NCI-H1930 (cell line): Measurements from ENCODE around the gene DLGAP1.
"Not testable (repeated sequence)": the region's sequence is repeated elsewhere in the genome, so short reads cannot be mapped to it uniquely, and the experiment has no call there.

ENCODE experiments used
- DNase-seq, 2 experiments: peaks; one replicate each; lab custom pipeline; 2025; lab: John Stamatoyannopoulos, UW

DLGAP1 gene

DNA sequence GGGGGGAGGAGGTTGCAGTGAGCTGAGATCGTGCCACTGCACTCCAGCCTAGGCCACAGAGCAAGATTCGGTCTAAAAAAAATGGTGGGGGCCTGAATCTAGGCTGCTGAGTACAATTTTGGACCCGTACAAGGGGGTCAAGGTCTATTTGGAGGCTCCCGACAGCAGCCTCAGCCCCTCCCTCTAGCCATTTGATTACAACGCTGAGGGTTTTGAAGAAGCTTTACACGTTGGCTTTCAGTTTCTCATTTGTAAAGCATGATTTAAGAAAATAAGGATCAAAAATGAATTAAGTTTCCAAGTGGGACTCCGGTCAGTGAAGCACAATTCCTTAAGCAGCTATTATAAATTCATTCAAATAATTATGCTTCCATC lies 871.2 kb downstream of the DLGAP1 start:
- no peak for DNase-seq

DNA sequence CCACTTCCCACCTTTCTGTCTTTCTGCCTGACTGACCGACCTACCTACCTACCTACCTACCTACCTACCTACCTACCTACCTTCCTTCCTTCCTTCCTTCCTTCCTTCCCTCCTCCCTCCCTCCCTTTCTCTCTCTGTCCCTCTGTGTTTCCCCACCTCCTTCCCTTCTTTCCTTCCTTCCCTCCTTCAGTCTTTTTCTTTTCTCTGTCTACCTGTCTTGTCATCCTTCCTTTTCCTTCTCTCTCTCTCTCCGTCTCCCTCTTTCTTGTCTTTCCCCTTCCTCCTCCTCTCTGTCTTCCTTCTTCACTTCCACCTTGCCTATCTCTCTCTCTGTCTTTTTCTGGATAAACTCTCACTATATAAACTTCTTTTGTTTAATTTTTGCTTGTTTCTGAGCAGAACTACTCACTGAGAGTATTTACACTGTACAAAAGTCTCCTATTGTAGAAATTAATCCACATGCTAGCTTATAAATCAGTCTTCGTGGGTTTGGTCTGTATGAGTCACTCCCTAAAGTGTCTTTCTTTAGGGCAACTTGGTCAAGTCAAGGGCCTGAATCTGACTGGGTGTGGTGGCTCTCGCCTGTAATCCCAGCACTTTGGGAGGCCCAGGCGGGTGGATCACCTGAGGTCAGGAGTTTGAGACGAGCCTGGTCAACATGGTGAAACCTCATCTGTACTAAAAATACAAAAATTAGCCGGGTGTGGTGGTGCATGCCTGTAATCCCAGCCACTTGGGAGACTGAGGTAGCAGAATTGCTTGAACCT lies 871.8 kb downstream of the DLGAP1 start:
- DNase-seq, result not testable (repeated sequence)

DNA sequence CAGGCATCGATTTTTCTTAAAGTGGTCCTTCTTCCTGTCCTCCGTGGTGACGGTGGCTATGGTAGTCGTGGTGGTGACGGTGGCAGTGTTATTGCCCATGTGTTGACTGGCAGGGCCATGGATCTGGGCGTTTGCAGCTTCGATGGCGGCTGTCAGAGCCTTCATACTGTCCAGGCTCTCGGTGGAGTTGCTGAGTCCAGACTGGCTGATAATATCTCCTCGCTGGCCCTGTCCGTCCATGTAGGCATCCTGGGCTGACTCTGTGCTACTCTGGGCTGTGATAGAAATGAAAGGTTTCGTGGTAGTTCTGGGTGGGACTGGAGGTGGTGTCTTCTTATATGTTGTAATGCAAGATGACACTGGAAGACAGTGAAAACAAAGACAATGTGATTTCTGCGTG lies 873.2 kb downstream of the DLGAP1 start:
- DNase-seq, result no peak

DNA sequence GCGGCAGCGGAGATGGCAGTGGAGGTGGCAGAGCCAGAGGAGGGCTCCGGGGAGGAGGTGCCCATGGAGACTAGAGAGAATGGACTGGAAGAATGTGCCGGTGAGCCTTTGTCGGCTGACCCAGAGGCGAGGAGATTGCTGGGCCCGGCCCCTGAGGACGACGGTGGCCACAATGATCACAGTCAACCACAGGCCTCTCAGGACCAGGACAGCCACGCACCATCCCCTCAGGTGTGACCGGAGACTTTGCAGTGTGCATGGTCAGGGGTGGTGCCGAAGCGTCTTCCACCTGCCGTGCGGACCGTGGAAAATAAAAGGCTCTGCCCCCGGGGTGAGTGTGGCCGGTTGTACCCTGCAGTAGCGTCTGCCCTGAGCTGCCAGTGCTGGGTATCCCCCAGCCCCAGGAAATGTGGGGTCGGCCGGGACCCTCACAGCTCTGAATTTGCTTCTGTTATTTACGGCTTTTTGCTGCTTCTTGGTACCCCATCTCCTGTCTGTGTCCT lies 874.5 kb downstream of the DLGAP1 start:
- DNase-seq, result not testable (repeated sequence)

DNA sequence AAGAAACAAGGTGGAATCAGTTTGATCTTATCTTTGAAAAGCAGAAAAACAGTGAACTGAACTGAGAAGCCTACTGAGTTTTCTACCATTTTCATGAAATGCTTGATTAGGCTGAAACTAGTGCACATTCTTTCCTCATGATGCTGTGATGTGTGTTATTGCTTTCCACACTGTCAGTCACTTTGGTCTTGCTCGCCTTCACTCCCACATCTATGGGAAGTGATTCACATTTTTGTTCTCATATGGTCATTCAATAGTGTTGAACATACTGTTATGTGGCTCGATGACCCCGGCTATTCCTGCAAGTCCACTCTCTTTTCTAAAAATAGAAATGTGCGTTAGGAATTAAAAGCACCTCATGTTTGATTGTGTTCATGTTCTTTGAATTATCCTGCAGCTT lies 875.4 kb downstream of the DLGAP1 start:
- DNase-seq, result no peak

DNA sequence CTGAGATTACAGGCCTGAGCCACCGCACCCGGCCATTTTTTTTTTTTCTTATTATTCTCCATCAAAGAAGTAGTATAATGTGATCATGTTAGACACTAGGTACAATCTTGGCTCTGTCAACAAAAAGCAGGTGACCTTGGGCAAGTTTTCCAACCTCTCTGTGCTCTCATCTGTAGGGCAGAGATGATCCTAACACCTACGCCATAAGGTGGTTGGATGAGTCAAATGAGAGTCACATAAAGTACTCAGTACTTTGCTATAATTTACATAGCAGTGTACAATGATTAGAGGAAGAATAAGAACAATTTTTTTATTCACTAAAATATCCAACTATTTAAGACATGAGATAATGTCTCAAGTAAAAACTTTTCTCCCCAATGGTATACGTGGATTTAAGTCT lies 876.5 kb downstream of the DLGAP1 start:
- DNase-seq, result no peak

DNA sequence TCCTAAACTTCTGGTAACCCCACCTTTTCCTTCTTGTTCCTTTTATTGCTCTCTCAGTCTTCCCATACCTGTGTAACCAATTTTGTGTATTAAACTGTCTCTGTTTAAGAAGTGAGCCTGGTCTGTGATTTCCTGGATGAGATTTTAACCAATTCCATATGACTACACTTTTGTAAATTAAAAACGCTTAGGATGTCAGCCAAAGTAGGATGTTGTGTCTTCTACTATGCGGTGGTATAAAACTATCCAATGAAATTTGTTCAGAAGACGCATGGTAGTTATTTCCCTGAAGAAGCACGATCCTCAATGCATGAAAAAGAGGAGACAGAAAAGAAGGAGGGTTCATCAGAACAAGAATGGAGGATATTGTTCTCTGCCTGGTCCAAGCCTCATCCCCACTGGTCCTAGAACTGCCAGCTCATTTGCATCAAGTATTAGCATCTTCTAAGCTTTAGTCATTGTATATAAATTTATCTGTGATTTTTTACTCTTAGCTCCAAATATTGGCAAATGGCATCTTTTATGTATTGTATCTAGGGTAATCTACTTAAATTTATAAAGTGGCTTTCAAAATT lies 877.7 kb downstream of the DLGAP1 start:
- no peak for DNase-seq

DNA sequence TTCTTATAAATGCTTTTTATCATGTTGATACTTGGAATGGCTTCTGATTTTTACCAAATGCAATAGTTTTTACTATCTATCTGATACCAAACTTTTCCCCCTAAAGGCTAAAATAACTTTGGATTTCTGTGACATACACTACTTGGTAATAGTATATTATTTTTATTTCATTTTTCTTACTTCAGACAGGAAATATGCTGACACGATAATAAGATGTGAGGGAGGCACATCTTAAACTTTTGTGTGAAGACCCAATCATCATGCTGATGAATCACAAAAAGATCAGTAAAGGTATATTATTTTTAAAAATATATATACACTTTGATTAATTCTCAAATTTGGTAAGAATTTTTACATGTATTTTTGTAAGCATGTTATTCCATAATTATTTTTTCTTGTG lies 882.3 kb downstream of the DLGAP1 start:
- no peak for DNase-seq

DNA sequence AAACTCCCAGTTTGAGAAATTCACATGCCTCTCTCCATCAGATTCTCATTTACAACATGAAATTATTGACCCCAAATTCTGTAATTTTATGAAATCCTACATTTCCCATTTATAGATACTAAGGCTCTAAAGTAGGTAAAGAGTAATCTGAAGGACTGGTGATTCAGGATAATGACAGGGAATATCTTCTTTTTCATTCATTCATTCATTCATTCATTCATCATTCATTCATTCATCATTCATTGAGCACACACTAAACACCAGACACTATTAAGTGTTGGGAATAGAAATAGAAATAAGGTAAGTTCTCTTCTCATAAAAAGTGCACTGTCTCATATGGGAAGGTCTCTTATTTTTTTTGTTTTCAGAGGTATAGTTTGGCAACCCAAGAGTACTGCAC lies 888.3 kb downstream of the DLGAP1 start:
- no peak for DNase-seq

DNA sequence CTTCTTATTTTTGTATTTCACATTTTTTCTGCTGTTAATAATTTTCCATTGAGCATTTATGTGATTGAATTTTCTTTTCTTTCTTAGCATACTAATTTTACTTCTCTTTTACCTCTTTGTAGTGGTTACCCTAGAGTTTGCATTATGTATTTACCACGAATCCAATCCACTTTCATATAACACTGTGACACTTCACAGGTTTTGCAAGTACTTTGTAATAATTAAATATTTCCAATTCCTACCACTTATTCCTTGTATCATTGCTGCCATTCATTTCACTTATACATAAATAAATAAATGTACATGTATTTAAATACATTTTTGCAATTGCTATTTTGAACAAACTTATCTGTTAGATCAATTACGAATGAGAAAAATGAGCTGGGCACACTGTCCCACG lies 894.4 kb downstream of the DLGAP1 start:
- no peak for DNase-seq

DNA sequence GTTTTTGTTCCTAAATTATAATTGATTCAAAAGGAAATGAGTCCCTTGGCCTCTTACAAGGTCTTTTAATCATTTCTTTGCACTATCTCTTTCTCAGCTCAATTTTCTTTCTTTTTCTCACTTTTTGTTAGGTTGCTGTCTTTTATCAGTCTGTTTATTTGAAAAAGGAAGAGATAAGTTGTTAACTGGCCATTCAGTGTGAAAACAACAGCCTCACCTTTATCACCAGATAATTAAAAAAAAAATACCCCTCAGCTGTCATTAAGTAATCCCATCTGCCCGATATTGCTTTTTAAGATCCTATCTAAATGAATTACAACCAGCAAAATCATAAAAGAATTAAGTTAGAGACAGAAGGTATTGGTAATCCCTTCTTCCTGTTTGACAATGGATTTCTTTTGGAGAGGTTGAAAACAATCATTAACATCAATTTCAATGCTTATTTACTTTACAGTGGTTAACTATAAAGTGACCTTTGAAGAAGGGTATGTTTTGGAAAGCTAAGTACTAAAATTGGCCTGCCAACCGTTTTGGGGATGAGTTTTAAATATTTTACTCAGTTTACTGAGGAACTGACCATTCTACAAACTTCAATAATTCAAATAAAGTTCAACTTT lies 900.2 kb downstream of the DLGAP1 start:
- DNase-seq, result no peak

DNA sequence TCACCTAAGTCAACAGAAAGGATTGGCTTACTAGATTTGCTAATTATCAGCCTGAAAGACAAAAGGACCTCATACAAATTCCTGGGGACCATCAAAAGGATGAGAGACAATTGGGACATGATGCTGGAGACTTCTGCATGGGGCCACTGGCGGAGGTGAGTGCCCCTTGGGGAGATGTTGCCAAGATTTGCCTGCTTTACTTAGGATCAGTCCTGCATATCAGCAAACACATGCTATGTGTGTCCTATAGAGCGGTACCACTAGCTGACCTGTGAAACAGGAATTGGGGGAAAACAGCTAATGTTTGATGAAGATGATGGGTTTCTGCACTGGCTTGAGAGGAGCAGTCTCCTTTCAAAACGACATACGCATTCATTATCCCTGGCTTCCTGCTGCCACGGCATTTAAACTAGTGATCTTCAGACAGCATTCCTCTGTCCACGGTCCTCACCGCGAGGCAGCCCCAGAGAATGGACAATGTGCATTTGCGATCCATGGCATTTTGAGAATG lies 901.0 kb downstream of the DLGAP1 start:
- no peak for DNase-seq

DNA sequence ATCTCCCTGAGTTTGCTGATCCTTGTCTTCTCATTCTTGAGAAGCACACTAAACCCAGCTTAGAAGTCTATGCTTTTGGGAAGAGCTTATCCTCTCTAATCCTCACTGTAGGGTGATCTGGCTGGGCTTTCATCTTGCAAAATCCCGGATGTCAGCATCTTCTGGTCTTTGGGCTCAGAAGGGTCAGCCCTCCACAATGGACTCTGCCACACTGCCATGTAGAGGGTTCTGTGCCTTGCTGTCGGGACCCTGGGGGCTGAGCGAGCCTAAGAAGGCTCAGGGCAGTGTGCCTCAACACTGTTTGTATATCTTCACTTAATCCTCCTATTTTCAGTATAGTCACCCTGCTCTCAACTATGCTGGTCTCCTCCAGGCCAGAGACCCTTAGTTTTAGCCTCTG lies 902.8 kb downstream of the DLGAP1 start:
- no peak for DNase-seq

DNA sequence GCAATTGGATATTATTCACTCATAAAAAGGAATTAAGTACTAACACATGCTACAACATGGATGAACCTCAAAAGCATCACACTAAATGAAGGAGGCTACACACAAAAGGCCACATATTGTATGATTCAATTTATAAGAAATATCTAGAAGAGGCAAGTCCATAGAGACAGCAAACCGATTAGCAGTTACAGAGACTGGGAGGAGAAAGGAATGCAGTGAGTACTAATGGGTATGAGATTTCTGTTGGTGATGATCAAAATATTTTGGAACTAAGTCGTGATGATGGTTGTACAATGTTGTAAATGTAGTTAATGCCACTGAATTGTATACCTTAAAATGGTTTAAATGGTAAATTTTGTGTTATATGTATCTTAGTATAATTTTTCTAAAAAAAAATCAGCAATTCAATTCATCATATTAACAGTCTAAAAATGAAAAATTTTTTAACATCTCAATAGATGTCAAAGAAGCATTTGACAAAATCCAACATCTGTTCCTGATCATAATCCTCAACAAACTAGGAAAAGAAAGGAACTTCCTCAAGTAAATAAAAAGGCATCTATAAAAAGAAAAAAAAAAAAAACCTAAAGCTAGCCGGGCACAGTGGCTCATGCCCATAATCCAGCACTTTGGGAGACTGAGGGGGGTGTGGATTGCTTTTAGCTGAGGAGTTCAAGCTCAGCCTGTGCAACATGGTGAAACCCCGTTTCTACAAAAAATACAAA lies 907.1 kb downstream of the DLGAP1 start:
- no peak for DNase-seq

DNA sequence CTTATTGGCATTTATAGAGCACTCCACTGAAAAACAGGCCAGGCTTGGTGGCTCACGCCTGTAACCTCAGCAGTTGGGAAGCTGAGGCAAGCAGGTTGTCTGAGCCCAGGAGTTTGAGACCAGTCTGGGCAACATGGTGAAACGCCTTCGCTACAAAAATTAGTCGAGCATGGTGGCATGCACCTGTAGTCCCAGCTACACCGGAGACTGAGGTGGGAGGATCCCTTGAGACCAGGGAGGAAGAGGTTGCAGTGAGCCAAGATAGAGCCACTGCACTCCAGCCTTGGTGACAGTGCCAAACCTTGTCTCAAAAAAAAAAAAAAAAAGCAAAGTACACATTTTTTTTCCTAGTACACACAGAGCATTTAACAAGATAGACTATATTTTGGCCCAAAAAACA lies 909.0 kb downstream of the DLGAP1 start:
- no peak for DNase-seq

DNA sequence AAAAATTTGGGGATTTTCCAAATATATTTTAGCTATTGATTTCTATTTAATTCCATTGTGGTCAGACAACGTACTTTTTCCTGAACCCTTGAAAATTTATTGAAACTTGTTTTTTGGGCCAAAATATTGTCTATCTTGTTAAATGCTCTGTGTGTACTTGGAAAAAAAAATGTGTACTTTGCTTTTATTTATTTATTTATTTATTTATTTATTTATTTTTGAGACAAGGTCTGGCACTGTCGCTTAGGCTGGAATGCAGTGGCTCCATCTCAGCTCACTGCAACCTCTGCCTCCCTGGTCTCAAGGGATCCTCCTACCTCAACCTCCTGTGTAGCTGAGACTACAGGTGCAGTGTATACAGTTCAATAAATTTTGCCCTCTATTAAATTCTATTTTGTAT lies 910.6 kb downstream of the DLGAP1 start:
- no peak for DNase-seq

DNA sequence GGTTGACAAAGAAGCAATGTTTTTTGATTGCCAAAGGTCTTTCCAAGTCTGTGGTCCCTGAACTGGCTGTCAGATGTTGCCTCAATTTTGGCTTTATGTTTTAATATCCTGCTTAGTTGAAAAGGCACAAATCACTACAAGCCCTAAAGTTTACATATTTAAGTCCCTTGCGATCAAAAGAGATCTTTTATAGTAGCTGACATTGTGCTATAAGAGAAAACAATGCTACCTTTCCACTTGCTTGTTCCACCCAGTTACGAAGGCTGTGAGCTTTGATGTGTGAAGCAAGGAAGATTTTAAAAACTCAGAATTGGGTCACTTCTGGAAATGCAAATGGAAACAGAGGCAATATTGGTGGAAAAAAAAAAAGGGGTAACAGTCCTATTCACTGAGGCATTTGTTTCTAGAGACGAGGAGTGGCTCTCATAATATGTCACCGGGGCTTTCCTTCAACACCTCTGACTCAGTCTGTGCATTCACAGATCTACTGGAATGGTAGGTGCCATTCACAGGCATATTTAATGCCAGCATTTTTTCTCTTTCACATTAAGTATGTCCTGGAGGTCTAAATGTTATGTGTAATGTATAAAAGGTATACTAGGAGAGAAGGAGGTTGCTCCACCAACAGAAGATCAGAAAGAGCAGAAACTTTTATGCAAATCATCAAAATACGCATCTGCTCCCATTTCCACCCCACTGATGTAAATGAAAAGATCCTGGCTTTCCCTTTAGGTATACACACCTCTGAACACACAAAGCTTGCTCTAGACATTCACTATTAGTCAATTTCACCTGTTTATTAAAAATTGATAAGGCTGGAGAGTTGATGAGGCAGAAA lies 913.3 kb downstream of the DLGAP1 start:
- no peak for DNase-seq

DNA sequence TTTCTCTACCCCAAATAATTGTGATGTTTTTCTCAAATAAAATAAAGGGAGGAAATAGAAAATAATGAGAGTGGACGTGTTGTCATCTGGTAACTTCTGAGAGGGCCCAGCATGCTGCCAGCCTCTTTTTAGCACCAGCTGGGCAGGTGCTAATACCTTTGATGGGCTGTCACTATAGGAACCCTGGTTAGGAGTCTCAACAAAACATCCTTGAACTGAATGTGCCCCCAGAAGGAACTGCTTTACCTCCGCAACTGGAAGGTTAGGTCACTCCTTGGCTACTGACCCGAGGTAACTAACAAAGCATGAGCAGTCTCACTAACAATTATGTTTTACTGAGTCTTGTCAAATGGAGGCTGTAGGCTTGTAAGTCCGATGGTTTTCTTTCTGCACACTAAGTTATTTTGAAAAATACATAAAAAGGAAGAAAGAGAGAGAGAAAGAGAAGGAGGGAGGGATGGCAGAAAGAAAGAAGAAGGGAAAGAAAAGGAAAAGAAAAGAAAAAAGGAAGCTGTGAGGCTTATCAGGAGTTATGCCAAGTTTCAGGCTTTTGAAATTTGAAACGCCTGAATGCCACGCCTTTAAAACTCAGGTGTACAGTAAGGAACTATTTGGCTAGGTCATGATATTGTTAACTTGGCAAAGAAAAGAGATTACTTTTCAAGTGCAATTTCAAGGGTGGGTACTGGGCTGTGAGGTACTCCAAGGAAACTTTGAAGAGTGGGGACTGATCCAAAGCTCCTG lies 914.1 kb downstream of the DLGAP1 start:
- DNase-seq, result no peak

DNA sequence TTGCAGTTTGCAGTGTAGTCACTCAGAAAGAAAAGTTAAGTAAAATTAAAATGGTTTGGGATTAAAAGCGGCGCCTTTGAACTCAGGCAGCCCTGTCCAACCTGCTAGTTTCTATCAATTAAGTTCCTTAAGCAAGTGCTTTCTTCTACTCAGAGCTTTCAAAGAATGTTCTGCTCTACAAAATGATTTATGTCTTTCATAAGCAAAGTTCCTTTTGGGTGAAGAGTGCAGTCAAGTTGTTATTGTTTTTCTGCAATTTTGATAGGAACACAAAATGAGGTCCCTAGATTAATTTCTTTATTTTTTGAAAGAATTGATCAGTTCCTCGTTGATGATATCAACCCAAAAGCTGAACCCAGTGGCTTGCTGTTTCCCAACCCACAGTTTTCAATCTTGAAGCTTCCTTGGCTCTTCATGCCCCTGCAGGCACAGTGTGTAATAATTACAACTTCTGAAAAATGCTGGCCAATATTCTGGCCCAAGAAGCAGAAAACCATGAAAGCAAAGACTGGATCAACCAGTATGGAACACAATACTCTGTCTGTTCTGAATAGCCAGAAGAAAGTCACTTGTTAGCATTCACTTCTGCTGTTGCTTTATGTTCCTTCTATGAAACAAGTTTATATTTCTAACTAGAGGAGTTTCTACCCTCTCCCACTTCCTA lies 916.0 kb downstream of the DLGAP1 start:
- DNase-seq, result no peak

DNA sequence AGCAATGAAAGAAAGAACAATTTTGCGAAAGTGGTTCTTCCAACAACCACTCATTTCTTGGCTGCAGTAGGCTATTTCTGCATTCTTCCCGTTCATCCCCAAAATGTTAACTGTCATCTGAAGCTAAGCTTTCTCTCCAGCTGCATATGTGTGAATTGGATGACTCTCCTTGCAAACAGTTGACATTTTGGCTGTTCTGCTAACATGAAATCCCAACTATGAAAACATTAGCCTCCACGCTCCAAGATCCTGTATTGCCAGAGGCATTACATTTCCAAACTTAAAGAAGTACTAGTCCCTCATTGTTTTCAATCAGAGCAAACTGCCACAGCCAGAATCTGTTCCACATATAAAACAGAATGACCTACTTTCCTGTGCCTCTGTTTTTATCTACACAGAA lies 916.7 kb downstream of the DLGAP1 start:
- DNase-seq, result no peak
